SK-N-SH (cell line): ENCODE data around the gene ATP6V1G3.

Source experiments
- CHD2 ChIP-seq: fragments of 150-350 bp; IDR thresholded peaks from 2 replicates; pipeline ENCODE4 v1.6.1; 2018; ENCODE audit warnings: low read length; ENCODE audit not compliant: partially characterized antibody
- EP300 ChIP-seq, 2 experiments: IDR thresholded peaks; 2 replicates each; pipeline versions ENCODE4 v1.4.0 to v1.6.1; 2012; ENCODE audit warnings: borderline replicate concordance in 1 of 2, low read depth in 1 of 2, low read length in 1 of 2
- POLR2AphosphoS5 ChIP-seq: IDR thresholded peaks from 2 replicates; pipeline ENCODE4 v1.6.1; 2012; ENCODE audit warnings: low read depth, low read length
- RAD21 ChIP-seq: IDR thresholded peaks from 2 replicates; pipeline ENCODE4 v1.6.1; 2012; ENCODE audit warnings: mild to moderate bottlenecking, low read length
- RCOR1 ChIP-seq: fragments of 150-350 bp; IDR thresholded peaks from 2 replicates; pipeline ENCODE4 v1.6.1; 2017; ENCODE audit warnings: antibody characterized with exemption, low read length
- SMC3 ChIP-seq: IDR thresholded peaks from 2 replicates; pipeline ENCODE4 v1.6.1; 2012; ENCODE audit warnings: low read depth, low read length, improper control_type of control experiment
- TAF1 ChIP-seq: IDR thresholded peaks from 2 replicates; pipeline ENCODE4 v1.6.1; 2012; ENCODE audit warnings: low read depth, mild to moderate bottlenecking, low read length, moderate library complexity, borderline replicate concordance
- YY1 ChIP-seq: IDR thresholded peaks from 2 replicates; pipeline ENCODE4 v1.4.0; 2012; ENCODE audit warnings: low read depth, mild to moderate bottlenecking
- TF ChIP-seq, protein P1 (sequence below): fragments of 200-600 bp; sonication (generic); IDR thresholded peaks from 2 replicates; pipeline ENCODE4 v1.6.1; 2017; ENCODE audit warnings: antibody characterized with exemption, mild to moderate bottlenecking, moderate library complexity
- TF ChIP-seq, protein P2 (sequence below): fragments of 150-350 bp; IDR thresholded peaks from 2 replicates; pipeline ENCODE4 v1.6.1; 2017; ENCODE audit warnings: antibody characterized with exemption, low read length, low read depth, borderline replicate concordance

- TF ChIP-seq POLR2AphosphoS5 (peak; percentile 30; the same call in 1 of the 2 replicates), EP300 (IDR thresholded peaks at IDR 0.05; ENCODE audit: borderline replicate concordance in 1 of 2, low read depth in 1 of 2, low read length in 1 of 2) (peak in 1 of 2 experiments; percentile 95; a peak in 2 of 4 replicates), SMC3 (no peak), RAD21 (no peak), YY1 (no peak), CHD2 (no peak), RCOR1 (no peak), TAF1 (0 out of 2 replicates have a peak, but pooled peaks have one; percentile 11)
- TF ChIP-seq, protein P1, sequence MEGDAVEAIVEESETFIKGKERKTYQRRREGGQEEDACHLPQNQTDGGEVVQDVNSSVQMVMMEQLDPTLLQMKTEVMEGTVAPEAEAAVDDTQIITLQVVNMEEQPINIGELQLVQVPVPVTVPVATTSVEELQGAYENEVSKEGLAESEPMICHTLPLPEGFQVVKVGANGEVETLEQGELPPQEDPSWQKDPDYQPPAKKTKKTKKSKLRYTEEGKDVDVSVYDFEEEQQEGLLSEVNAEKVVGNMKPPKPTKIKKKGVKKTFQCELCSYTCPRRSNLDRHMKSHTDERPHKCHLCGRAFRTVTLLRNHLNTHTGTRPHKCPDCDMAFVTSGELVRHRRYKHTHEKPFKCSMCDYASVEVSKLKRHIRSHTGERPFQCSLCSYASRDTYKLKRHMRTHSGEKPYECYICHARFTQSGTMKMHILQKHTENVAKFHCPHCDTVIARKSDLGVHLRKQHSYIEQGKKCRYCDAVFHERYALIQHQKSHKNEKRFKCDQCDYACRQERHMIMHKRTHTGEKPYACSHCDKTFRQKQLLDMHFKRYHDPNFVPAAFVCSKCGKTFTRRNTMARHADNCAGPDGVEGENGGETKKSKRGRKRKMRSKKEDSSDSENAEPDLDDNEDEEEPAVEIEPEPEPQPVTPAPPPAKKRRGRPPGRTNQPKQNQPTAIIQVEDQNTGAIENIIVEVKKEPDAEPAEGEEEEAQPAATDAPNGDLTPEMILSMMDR = no peak
- TF ChIP-seq, protein P2, sequence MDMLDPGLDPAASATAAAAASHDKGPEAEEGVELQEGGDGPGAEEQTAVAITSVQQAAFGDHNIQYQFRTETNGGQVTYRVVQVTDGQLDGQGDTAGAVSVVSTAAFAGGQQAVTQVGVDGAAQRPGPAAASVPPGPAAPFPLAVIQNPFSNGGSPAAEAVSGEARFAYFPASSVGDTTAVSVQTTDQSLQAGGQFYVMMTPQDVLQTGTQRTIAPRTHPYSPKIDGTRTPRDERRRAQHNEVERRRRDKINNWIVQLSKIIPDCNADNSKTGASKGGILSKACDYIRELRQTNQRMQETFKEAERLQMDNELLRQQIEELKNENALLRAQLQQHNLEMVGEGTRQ = no peak
Observed at GRCh38 chr1:198496216-198497143, 44.0 kb downstream of the ATP6V1G3 start.
